Measurements from ENCODE around the gene KCTD1. TPM values are rescaled to one million over a fixed set of nuclear protein-coding genes. Genes with fewer than 3 reads are reported as not detected.

KCTD1 gene
- total and polyA plus RNA-seq, 2 of the 8 experiments (the other 6 are each of a cell fraction or from before 2014, with no cell fraction given): 7.7 to 14.0 TPM

DNA sequence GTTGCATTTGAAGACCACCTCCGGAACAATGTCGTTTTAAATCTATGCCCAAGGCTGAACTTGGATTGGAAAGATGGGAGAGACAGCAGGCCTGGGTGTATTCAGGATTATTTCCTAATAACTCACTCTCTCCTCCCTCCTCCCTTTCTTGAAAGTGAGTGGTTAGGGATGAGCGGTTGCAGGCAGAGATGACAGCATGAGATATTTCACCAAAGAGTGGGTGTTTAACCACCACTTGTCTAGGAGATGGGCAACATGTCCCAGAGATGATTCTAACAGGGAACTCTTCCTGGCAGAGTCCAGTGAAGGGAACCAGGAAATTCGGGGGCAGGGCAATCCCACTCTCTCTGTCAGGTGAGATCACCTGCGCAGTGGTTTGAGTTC lies 123.2 kb downstream of the KCTD1 start (continued):
- no peak for TF ChIP-seq ASH2L (IDR thresholded peaks at IDR 0.05; ENCODE audit: low read length)
- TF ChIP-seq YY1 (IDR thresholded peaks at IDR 0.05; ENCODE audit: low read depth, low read length): no peak
- no peak for TF ChIP-seq EGR1 (IDR thresholded peaks at IDR 0.05; ENCODE audit: borderline replicate concordance, low read depth, low read length)
- TF ChIP-seq KDM4A (IDR thresholded peaks at IDR 0.05; ENCODE audit: low read depth, low read length, severe bottlenecking): no peak

All from H1 (cell line).